NB4 (cell line): Measurements from ENCODE around the gene AKAP6.

Experiments used
- CTCF ChIP-seq: IDR thresholded peaks from one replicate; pipeline ENCODE4 v1.5.1; 2012; ENCODE audit warnings: low read depth, low read length
- MAX ChIP-seq: IDR thresholded peaks from 2 replicates; pipeline ENCODE4 v1.6.1; 2011; ENCODE audit warnings: low read depth, low read length
- MYC ChIP-seq: IDR thresholded peaks from 2 replicates; pipeline ENCODE4 v1.6.1; 2011; ENCODE audit warnings: low read depth, low read length
- POLR2A ChIP-seq: IDR thresholded peaks from 2 replicates; pipeline ENCODE4 v1.6.1; 2011; ENCODE audit warnings: mild to moderate bottlenecking; ENCODE audit not compliant: insufficient read length; ENCODE audit errors: extremely low read depth

- no peak for TF ChIP-seq CTCF
- no peak for TF ChIP-seq MAX
- no peak for TF ChIP-seq POLR2A
- no peak for TF ChIP-seq MYC
Measured at GRCh38 chr14:32744811-32745445, 415.8 kb downstream of the AKAP6 start.
